Activated B cell treated with CpG ODN at 0.5 μM for 24 hours (primary cell): Measurements from ENCODE around the gene COL5A1. TPM values are rescaled to one million over a fixed set of nuclear protein-coding genes. Genes with fewer than 3 reads are reported as not detected.

ENCODE experiments used
- ATAC-seq: fragments of 200-7000 bp; cut with Tn5 transposase; one replicate; pipeline ENCODE4 v1.10.0; 2021; ENCODE audit warnings: low read depth, mild to moderate bottlenecking, moderate library complexity
- CTCF ChIA-PET: fragments of 350-600 bp; sonication (Branson Sonifier 250); formaldehyde crosslinking; loops from one replicate; lab custom pipeline; 2021; ENCODE audit warnings: antibody characterized with exemption; lab: Charles Lee
- POLR2A ChIA-PET: fragments of 350-600 bp; sonication (Branson Sonifier 250); formaldehyde crosslinking; loops from one replicate; lab custom pipeline; 2021; ENCODE audit warnings: antibody characterized with exemption; lab: Charles Lee
- DNase-seq: peaks from one replicate; pipeline ENCODE4 v3.0.0; 2022
- H3K27ac Mint-ChIP-seq: one replicate; pipeline ENCODE4 v1.8.0; 2020; ENCODE audit warnings: mixed read lengths
- H3K27me3 Mint-ChIP-seq: one replicate; pipeline ENCODE4 v1.8.0; 2021; ENCODE audit warnings: mixed read lengths
- H3K36me3 Mint-ChIP-seq: one replicate; pipeline ENCODE4 v1.8.0; 2021; ENCODE audit warnings: low read depth, mixed read lengths
- H3K4me1 Mint-ChIP-seq: one replicate; pipeline ENCODE4 v1.8.0; 2021; ENCODE audit warnings: mixed read lengths
- H3K4me3 Mint-ChIP-seq: one replicate; pipeline ENCODE4 v1.8.0; 2020; ENCODE audit warnings: mild to moderate bottlenecking, mixed read lengths
- H3K9me3 Mint-ChIP-seq: one replicate; pipeline ENCODE4 v1.8.0; 2020; ENCODE audit warnings: mixed read lengths
- CTCF ChIP-seq: fragments of 200-600 bp; IDR thresholded peaks from one replicate; pipeline ENCODE4 v1.8.0; 2022; ENCODE audit warnings: antibody characterized with exemption, mild to moderate bottlenecking
- intact Hi-C: fragments of 100-400 bp; cut with micrococcal nuclease; formaldehyde crosslinking; loops from one replicate; pipeline ENCODE4 v1.15.1; 2024
- total RNA-seq: library from RNA; stranded (reverse); gene quantifications from 2 replicates; pipeline ENCODE4 v1.2.3, GENCODE V29; 2022

Gene COL5A1
- total RNA-seq, 1 donor from 2014 or later: 0.02 TPM

GRCh38 chr9:134669399-134669955, 27.9 kb downstream of the COL5A1 start:
- no peak for DNase-seq
- Mint-ChIP-seq H3K9me3 (no peaks in the 10 kb centered on the region), H3K4me1 (no peaks in the 10 kb centered on the region), H3K36me3 (no peaks in the 10 kb centered on the region), H3K27me3 (peaks cover 4% of the 10 kb centered on the region), H3K27ac (no peak overlapping the region), H3K4me3 (no peak overlapping the region)
- no peak for ATAC-seq
- POLR2A ChIA-PET: no interaction called here
- TF ChIP-seq CTCF: no peak
- CTCF ChIA-PET: no interaction called here
- intact Hi-C loops: no loop called here

- Mint-ChIP-seq H3K27ac (no peak overlapping the region), H3K4me3 (no peak overlapping the region), H3K9me3 (no peaks in the 10 kb centered on the region), H3K4me1 (no peaks in the 10 kb centered on the region), H3K27me3 (peaks cover 4% of the 10 kb centered on the region), H3K36me3 (no peaks in the 10 kb centered on the region)
- intact Hi-C loops: no loop called here
- TF ChIP-seq CTCF: no peak
- no peak for DNase-seq
- ChIA-PET CTCF (no interaction called here), POLR2A (no interaction called here)
- ATAC-seq: no peak
Observed at GRCh38 chr9:134670042-134670525, 28.5 kb downstream of the COL5A1 start.

- Mint-ChIP-seq H3K27ac (no peak overlapping the region), H3K4me3 (no peak overlapping the region), H3K4me1 (no peaks in the 10 kb centered on the region), H3K9me3 (peaks cover 2% of the 10 kb centered on the region), H3K27me3 (peaks cover 4% of the 10 kb centered on the region), H3K36me3 (no peaks in the 10 kb centered on the region)
- ATAC-seq: no peak
- ChIA-PET POLR2A (no interaction called here), CTCF (no interaction called here)
- TF ChIP-seq CTCF: no peak
- intact Hi-C loops: no loop called here
- no peak for DNase-seq
Observed at GRCh38 chr9:134670851-134671281, 29.3 kb downstream of the COL5A1 start.

- no peak for TF ChIP-seq CTCF
- POLR2A ChIA-PET: no interaction called here
- peaks cover 4% of the 10 kb centered on the region for H3K27me3 Mint-ChIP-seq
Observed at GRCh38 chr9:134671341-134672113, 29.9 kb downstream of the COL5A1 start.

GRCh38 chr9:134676361-134676760, 34.8 kb downstream of the COL5A1 start:
- no peak for TF ChIP-seq CTCF
- Mint-ChIP-seq H3K4me1 (no peaks in the 10 kb centered on the region), H3K27me3 (no peaks in the 10 kb centered on the region), H3K4me3 (no peak overlapping the region), H3K36me3 (no peaks in the 10 kb centered on the region), H3K9me3 (peaks cover 2% of the 10 kb centered on the region), H3K27ac (no peak overlapping the region)
- ATAC-seq: no peak
- intact Hi-C loops: no loop called here
- no peak for DNase-seq
- ChIA-PET POLR2A (no interaction called here), CTCF (no interaction called here)

More at GRCh38 chr9:134671341-134672113, 29.9 kb downstream of the COL5A1 start:
- Mint-ChIP-seq H3K4me3 (no peak overlapping the region), H3K36me3 (no peaks in the 10 kb centered on the region), H3K9me3 (peaks cover 2% of the 10 kb centered on the region), H3K27ac (no peak overlapping the region), H3K4me1 (no peaks in the 10 kb centered on the region)
- no peak for ATAC-seq
- intact Hi-C loops: no loop called here
- CTCF ChIA-PET: no interaction called here
- DNase-seq: no peak
